Embryonic facial prominence (tissue), 1 donor: ENCODE results near the gene OBSL1.

Source experiments
- DNase-seq: peaks from one replicate; pipeline ENCODE4 v3.0.0-alpha.2; 2016; ENCODE audit errors: extremely low spot score

Gene OBSL1

DNA sequence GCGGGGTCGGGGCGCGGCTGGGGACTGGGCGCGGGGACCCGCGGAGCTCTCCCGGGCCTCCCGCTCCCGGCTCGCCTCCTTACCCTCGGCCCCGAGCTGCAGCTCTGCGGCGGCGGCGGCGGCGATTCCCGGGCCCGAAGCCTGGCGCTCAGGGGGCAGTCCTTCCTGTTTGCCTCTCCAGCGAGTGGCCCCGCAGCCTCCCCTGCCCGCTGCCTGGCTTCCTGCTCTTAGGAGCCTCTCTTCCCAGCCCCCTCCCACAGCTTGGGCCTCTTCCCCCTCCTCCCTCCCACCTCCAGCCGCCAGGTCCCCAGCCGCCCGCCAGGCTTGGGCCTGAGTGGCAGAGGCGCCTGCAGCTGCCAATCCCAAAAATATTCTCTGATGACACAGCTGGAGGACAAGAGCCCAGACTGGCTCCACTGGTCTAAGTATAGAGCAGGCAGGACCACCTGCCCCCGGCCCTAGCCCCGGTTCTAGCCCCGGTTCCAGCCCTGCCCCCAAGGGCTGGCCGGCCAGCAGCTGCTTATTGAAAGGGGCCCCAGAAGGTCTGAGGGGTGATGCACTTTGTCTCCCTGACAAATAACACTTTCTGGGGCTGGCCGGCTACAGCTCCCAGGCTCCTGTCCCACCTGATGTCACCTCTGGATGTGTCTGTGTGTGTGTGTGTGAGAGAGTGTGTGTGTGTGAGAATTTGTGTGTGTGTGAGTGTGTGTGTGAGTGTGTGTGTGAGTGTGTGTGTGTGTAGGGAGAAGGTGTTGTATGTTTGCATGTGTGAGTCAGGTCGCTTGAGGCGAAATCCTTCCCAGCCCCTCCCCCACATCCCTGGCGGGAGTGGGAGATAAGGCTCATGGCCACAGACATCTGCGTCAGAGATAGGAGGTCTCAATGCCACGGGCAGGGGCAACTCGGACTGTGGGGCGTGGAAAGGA, at the start of gene OBSL1:
Gene OBSL1 (minus strand): TSS at position 229 of the 926 bp plus-strand sequence. CDS start 307 bp downstream, outside the sequence.
- peak; percentile 54 for DNase-seq

DNA sequence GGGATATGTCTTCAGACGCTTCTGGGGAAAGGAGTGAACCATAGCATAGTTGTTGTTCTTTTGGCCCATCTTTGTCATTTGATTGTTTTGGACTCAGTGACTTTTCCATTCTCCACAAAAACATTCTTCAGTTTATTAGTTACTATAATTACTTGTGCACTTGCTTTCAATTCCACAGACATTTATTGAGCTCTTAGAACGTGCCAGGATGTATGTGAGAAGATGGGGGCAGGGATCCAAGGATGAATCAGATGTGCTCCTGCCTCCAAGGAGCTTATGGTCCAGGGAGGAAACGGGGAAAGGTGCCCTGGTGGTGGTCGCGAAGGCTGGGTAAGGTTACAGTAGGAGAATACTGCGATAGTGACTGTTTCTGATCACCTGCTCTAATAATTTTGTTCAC, 49.2 kb upstream of the OBSL1 start:
- no peak for DNase-seq

DNA sequence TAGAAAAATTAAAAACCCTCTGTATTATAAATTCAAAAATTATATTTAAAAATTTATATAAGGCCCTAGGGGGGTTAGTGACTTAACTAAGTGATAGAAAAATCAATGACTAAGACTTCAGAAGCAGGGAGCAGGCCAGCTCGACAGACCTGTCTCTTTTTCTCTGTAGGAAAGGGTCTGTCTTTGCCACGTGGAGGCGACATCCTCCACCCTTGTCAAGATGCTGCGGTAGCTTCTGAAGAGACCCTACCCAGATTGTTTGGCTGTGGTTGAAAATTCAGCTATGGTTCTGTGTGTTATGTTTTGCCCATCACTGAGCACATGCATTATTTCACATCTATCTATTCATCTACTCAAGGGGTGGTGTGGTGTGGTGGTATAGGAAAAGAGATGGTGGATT, 47.9 kb upstream of the OBSL1 start:
- DNase-seq = no peak

DNA sequence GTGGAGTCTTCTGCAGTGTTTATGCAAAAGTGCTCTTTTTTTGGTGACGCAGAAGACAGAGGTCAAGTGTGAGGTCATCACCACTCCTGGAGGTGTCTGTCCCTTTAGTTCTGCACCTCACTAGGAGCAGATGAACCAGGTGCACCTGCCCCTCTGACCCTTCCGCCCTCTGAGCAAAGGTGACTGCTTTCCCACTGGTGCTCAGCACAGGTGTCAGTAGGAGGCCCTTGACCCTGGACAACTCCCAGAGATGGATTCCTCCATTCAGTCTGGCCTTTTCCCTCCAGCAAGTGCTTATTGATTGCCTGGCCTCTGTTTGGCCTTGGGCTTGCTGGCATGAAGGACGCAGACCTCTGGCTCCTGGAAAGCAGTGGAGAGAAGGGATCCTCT, 47.4 kb upstream of the OBSL1 start:
- no peak for DNase-seq

DNA sequence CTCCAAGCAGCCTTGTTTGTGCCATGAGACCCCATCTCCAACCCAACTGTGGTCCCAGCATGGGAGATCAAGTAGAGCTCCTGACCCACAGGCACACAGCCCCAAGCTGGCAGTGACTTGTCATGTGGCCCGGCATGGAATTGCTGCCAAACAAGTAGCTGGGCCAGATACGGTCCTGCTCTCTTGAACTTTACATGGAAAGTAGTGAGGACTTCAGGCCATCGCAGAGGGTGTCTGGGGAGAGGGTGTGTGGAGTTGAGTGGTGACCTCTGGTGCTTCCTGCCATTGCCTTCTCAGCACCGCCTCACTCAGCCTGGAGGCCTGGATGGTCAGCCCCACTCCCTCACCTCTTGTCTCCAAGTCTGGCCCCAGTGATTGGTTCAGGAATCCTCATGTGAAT, 45.2 kb upstream of the OBSL1 start:
- no peak for DNase-seq

DNA sequence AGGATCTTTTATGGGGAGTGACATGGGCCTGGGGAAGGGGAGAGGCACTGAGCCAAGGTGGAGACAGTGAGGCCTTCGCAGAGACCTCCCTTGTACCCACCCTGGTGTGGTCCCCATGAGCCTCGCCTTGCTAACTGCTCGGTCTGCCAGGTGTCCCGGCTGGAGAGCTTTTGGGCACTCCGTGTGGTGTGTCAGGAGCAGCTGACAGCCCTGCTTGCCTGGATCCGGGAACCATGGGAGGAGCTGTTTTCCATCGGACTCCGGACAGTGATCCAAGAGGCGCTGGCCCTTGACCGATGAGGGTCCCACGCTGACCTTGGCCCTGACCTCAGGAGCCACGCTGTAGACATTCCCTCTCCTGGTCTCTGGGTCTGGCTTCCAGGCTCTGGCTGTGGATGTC, 44.6 kb upstream of the OBSL1 start:
- no peak for DNase-seq

DNA sequence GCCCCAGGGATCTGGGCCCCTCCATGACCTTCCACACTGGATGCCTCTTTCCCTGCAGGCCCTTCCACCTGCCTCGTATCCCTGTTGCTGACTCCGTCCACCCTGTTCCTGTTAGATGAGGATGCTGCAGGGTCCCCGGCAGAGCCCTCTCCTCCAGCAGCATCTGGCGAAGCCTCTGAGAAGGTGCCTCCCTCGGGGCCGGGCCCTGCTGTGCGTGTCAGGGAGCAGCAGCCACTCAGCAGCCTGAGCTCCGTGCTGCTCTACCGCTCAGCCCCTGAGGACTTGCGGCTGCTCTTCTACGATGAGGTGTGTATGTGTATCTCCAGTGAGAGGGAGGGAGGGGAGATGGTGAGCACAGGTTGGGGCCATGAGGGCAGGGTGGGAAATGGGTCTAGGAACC, 43.7 kb upstream of the OBSL1 start:
- DNase-seq = no peak

DNA sequence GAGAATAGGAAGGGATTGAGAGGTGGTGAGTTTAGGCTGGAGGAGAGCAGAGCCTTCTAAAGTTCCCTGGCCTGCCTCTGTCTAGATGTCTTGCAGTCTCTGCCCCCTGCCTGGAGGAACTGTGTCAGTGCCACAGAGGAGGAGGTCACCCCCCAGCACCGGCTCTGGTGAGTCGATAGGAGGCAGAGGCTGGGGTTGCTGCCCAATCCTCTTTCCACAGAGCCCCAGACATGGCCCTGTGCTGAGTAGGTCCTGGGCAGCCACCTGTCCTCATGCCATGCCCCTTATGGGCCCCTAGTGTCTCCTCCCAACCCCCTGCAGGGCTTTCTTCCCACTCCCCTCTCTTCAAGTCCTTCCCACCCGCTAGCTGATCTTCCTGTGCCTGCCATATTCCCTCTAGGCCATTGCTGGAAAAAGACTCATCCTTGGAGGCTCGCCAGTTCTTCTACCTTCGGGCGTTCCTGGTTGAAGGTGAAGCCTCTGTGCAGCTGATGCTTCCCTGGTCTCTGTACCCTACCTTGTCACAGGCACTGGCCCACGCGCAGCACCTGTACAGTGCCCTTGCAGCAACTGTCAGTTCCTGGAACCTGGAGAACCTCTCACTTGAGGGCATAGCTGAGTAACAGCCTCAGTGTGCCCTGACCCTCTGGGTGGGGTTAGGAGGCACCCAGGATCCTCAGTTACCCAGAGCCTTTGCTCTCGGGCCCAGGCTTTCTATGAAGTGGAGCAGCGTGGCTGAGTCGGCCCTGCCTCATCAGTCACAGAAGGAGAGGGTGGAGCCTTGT, 42.9 kb upstream of the OBSL1 start:
- no peak for DNase-seq

DNA sequence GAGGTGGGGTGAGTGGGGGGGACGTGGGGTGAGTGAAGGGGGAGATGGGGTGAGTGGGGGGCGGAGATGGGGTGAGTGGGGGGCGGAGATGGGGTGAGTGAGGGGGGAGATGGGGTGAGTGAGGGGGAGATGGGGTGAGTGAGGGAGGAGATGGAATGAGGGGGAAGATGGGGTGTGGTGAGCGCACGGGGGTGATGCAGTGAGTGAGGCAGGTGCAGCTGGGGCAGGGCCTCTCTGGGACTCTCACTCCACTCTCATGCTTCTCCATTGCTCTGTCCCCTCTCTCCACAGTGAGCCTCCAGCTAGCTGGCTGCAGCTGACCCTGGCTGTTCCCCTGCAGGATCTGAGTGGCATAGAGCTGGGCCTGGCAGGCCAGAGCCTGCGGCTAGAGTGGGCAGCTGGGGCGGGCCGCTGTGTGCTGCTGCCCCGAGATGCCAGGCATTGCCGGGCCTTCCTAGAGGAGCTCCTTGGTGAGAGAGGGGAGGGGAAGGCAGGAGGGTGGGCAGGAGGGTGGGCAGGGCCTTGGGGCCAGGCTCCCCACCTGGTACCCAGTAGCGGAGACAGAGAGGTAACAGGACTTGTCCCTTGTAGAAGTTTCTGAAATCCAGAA, 42.2 kb upstream of the OBSL1 start:
- DNase-seq = no peak

DNA sequence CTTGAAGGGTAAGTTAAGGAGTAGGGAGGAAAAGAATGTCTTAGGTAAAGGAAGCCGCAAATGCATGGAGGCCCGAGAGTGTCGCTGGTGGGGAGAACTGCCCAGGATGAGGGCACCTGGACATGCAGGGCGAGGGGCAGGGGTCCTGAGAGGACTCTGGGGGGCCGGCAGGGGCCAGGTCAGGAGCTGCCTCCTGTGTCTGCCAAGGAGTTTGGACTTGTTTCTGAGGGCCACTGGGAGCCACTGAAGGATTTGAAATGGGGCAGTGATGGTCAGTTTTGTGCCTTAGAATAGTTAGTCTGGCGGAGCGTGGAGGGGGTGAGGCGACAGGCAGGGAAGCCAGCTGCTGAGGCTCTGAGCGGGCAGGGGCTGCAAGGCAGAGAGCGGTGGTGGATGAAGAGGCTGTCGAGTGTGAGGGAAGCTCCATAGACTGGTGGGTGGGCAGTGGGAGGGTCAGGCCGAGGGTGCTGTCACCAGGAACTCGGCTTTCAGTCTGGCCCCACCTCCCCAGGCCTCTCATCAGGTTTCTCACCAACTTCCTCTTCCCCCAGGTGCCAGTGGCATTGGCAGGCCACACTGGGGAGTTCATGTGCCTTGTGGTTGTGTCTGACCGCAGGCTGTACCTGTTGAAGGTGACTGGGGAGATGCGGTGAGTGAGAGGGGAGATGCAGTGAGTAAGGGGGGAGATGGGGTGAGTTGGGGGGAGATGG, 41.4 kb upstream of the OBSL1 start:
- no peak for DNase-seq

DNA sequence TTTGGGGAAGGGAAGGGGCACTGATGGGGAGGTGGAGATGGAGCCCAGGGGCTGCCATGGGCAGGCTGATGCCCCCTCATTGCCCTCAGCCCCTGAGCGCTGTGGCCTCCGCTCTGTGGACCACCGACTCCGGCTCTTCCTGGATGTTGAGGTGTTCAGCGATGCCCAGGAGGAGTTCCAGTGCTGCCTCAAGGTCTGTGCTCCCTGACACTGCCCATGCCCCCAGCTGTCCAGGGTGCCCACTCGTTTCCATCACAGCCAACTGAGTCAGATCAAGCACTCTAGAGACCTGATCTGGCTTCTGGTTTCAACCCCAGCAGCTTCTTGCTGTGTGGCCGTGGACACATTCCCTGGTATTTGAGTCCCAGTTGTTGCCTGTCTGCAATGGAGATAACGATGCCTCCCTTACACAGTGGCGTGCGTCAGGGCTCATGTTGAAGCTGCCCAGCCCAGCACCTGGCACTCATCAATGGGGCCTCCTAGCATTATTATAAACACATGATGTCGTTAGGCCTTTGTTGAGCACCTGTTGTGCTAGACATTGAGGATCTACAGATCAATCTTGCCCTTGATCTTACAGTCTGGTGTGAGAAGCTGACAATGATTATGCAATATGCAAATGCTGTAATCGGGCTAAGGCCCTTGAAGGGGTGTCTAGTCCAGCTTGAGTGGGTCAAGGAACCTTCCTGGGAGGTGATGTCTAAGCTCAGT, 40.7 kb upstream of the OBSL1 start:
- no peak for DNase-seq

DNA sequence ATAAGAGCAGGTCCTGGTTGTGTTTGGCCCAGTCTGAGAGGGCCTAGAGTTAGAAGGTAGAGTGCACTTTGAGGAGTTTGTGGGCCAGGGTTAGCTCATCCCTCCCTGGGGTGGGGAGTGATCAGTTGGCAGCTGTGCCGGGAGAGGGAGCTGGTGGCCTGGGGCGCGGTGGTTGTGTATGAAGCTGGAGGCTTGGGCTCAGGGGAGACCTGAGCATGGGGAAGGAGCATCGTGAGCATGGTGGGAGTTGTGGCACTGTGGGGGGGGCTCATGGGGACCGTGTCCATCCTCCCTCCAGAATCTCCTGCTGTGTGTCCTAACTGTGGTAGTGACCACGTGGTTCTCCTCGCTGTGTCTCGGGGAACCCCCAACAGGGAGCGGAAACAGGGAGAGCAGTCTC, 40.0 kb upstream of the OBSL1 start:
- no peak for DNase-seq

DNA sequence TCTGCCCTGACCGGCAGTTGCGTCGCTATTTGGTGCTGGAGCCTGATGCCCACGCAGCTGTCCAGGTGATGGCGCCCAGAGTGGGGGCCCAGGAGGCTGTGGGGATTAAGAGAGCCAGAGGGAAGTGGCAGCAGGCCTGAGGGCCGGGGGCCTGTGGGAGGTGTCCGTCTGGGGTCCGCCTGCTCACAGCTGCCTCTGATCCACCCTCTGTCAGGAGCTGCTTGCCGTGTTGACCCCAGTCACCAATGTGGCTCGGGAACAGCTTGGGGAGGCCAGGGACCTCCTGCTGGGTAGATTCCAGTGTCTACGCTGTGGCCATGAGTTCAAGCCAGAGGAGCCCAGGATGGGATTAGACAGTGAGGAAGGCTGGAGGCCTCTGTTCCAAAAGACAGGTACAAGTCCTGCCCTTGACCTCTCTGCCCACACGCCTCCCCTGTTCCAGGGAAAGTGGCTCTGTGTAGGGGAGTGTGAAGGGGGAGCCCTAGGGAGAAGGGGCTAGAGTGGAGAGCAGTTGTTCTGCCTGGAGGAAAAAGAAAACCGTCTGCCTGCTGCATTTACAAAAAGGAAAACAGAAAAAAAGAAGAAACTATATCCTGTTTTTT, 37.9 kb upstream of the OBSL1 start:
- no peak for DNase-seq

DNA sequence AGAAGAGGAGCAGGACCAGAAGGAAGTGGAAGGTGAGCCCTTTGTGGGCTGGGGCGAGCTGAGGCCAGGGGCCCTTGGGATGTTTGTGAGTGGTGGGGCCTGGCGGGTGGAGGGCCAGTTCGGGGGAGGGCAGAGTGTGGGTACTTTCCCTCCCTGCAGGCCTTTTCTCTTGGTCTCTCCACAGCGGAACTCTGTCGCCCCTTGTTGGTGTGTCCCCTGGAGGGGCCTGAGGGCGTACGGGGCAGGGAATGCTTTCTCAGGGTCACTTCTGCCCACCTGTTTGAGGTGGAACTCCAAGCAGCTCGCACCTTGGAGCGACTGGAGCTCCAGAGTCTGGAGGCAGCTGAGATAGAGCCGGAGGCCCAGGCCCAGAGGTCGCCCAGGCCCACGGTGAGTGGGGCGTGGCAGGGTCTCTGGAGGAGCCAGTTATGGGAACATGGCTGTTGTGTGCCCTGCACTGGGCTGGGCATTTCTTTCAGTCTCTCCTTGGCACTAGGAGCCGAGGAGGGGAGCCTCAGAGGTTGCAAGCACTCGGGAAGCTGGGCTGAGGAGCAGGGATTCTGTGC, 37.1 kb upstream of the OBSL1 start:
- DNase-seq = no peak

DNA sequence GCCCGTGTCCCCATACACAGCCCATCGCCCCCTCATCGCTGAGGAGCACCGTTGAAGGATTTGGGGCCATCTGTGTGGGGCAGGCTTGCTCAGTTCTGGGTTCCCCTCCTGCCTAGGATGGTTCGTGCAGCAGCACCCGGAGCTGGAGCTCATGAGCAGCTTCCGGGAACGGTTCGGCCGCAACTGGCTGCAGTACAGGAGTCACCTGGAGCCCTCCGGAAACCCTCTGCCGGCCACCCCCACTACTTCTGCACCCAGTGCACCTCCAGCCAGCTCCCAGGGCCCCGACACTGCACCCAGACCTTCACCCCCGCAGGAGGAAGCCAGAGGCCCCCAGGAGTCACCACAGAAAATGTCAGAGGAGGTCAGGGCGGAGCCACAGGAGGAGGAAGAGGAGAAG, 36.6 kb upstream of the OBSL1 start:
- no peak for DNase-seq

DNA sequence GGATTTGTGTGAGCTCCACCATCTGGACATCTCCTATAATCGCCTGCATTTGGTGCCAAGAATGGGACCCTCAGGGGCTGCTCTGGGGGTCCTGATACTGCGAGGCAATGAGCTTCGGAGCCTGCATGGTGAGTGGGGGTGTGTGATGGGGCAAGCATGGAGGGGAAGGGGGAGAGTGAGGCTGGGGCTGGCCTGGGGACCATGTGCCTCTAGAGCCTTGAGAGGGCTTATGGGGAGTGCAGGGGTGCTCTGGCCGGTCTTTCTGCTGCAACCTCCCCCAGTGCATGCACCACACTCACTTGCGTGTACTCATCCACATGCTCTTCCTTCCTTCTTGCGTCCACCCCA, 34.2 kb upstream of the OBSL1 start:
- DNase-seq = no peak

DNA sequence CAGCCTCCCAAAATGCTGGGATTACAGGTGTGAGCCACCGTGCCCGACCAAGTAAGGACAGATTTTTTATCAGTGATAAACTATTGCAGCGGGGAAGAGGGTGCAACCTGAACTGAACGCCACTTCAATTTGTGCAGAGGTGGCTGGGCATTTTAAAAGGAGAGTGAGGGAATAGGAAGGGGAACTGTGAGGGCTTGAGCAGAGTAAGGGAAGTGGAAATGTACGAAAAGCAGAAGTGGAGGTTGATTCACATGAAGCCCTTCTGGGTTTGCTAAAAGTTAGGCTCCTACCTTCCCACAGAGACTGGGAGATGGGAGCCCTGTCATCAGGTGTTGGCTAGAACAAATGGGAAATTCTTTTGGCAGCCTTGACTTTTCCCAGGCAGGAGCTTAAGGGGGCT, 32.4 kb upstream of the OBSL1 start:
- no peak for DNase-seq

DNA sequence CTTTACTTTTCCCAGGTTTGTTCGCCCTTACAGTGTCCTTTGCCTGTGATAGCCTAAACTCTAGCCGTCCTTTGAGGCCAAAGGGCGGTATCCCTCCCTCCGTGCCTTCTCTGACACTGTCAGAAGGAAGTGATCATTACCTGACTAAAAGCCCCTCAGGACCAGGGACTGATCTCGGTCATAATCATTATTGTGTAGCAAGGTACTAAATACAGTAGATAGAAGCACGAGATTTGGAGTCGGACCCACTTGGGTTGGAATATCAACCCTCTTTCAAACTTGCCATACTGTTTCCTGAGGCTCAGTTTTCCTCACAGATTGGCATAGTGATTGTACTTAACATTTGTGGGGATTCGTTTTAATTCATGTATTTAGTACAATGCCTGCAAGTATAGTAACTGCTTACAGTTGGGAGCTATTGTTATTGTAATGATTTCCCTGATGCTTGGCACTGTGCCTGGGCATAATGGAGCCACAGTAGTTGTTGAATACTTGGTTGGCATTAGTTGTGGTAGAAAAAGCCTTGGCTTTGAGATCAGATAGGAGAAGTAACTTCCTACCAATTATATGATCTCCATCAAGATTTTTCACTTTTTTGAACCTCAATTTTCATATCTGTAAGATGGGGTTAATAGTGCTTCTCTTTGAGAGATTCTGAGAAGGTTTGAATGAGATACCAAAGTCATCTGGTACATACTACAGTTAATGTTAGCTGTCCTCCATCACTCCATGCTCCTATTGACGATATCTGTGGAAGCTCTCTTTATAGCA, 27.2 kb upstream of the OBSL1 start:
- no peak for DNase-seq

DNA sequence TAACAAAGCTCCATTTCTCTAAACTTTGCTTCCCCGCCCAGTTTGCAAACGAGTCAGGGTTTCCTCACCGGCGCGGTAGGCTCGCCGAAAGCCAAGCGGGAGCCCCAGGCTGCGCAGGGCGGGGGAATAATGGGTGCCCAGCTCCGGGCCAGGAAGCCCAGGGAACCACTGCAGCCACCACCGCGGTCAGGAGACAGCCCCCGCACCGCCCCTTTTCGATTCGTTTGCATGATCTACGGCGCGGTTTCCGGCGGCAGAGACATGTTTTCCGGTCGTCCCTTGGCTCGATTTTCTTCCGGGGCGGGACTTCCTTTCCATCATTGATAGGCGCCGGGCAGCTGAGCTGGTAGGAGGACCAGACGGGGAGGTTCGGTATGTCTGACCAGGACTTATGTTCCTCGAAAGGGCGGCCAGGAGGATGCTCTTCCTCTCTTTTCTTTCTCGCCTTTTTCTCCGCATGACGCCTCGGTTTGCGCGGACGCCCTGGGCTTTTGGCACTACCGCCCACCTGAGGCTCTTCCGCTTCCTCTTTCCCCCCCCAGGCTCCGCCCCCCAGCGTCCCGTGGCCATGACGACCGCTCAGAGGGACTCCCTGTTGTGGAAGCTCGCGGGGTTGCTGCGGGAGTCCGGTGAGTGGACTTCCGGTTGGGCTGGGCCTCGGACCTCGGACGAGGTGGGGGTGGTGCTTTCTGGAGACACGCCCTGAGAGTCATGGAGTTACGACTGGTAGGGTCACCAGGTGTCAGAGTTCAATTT, 26.4 kb upstream of the OBSL1 start, which contains the start of gene STK11IP:
Gene STK11IP (plus strand): TSS at position 306 of the 756 bp plus-strand sequence. CDS start 263 bp downstream, at position 569.
- peak; percentile 88 for DNase-seq
